Urothelium cell line (cell line): ENCODE results near the gene PCGF3.
"Not testable (repeated sequence)": the region's sequence is repeated elsewhere in the genome, so short reads cannot be mapped to it uniquely, and the experiment has no call there.

Experiments
- DNase-seq: peaks from one replicate; pipeline ENCODE4 v3.0.0; 2011; ENCODE audit warnings: low spot score, mixed read lengths
- FAIRE-seq: peaks from 2 replicates; lab custom pipeline; 2011; peaks lifted over from hg19 to GRCh38; lab: Jason Lieb, UNC

Gene PCGF3

GRCh38 chr4:703336-704197, 2.1 kb upstream of the PCGF3 start:
- DNase-seq (no peak), FAIRE-seq (no peak)

DNA sequence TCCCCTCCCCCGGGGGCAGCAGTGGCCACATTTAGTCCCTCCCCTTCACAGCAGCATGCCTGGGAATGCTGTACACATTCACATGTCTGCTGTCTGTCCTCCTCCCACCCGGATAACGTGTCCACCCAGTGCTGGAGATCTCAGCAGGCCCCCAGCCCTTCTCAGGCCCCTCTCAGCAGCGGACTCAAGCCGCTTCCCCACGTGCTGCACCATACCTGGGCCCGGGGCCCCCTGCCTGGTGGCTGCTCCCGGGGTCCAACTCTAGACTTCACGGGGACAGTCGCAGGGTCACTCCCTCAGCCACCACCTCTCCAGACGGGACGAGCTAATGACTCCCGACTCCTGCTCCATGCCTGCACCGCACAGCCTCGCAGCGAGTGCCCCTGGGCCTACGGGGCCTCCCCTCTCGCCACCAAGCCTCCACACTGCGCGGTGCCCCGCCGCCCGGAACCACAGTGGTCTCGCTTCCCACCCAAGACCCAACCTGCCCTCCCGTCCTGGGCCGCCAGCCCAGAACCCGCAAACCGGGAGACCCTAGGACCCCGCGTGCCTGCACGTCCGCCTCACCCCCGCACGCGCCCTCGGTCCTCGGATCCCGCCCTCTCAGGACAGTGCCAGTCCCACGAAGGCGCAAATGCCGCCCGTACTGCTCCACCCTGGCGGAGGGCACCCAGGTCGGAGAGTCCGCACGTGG, 1.3 kb upstream of the PCGF3 start:
- FAIRE-seq (no peak), DNase-seq (no peak)

- DNase-seq (no peak), FAIRE-seq (no peak)
Measured at GRCh38 chr4:704971-705277, 708 bp upstream of the PCGF3 start.

GRCh38 chr4:706083-706633, 526 bp downstream of the PCGF3 start:
- not testable (repeated sequence) for DNase-seq, FAIRE-seq

- DNase-seq = no peak
Measured at GRCh38 chr4:706834-707598, 1.4 kb downstream of the PCGF3 start.

DNA sequence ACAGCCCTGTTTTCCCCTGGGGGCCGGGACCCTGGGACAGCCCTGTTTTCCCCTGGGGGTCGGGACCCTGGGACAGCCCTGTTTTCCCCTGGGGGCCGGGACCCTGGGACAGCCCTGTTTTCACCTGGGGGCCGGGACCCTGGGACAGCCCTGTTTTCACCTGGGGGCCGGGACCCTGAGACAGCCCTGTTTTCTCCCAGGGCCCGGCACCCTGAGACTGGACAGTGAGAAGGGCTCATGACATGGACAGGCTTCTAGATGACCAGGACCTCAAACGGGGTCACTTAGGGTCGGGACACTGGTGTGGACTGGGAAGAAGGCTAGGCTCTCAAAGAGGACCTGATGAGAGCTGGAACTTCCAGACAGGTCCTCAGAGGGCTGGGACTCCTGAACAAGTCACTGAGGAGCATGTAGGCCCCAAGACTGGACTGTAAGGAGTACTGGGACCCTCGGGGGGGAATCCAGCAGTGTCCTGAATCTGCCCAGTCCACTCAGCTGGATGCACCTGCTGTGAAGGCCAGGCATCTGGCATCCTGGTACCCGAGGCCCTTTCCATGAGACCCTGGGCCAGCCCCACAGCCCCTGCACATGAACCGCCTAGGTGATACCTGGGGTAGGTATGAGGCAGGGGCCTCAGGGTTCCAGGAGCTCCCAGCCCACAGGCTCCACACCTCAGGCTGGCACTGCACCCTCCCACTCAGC, 2.4 kb downstream of the PCGF3 start:
- DNase-seq (no peak), FAIRE-seq (no peak)

More at GRCh38 chr4:706834-707598, 1.4 kb downstream of the PCGF3 start:
- FAIRE-seq = no peak

DNA sequence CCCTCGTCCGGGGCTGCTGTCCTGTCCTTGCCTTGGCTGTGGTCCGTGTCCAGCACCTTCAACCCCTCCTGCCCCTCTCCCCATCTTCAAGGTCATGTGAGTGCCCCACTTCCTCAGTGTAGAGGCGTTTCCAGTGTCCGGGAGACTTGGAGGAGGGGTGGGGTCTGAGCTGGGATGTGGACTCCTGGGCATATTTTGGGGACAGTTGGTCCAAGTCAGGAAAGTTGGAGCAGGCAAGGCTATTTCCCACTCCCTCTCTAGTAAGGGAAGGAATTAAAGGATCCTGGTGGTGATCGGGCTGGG, 3.0 kb downstream of the PCGF3 start:
- FAIRE-seq (no peak), DNase-seq (no peak)

DNA sequence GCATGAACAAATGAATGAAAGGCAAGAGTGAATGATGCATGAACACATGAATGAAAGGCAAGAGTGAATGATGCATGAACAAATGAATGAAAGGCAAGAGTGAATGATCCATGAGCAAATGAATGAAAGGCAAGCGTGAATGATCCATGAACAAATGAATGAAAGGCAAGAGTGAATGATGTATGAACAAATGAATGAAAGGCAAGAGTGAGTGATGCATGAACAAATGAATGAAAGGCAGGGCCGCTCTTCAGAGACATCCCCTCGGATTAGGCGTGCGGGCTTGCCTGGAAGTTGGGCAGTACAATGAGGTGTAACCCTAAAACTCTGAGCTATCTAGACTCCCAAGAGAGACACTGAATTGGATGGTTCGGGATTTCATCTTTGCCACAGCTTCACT, 3.7 kb downstream of the PCGF3 start:
- FAIRE-seq (no peak), DNase-seq (no peak)

DNA sequence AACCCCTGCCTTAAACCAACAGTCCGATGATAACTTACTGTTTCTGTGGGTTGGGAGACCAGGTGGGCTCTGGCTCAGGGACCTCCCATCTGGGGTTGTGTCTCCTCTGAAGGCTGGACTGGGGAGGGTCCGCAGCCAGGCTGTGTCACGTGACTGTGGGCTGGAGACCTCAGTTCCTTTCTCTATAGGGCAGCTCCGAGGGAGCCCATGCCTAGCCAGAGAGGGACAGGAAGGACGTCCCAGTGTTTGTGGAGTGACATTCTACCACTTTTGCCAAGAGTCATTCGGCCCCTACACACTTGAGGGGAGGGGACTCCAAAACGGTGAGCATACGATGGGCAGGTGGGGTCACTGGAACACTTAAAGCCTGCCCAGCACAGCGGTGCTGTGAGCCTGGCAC, 4.5 kb downstream of the PCGF3 start:
- no peak for FAIRE-seq
- no peak for DNase-seq

- DNase-seq (no peak), FAIRE-seq (no peak)
Measured at GRCh38 chr4:710916-711315, 5.3 kb downstream of the PCGF3 start.

- DNase-seq (no peak), FAIRE-seq (no peak)
Measured at GRCh38 chr4:712093-712492, 6.5 kb downstream of the PCGF3 start.

DNA sequence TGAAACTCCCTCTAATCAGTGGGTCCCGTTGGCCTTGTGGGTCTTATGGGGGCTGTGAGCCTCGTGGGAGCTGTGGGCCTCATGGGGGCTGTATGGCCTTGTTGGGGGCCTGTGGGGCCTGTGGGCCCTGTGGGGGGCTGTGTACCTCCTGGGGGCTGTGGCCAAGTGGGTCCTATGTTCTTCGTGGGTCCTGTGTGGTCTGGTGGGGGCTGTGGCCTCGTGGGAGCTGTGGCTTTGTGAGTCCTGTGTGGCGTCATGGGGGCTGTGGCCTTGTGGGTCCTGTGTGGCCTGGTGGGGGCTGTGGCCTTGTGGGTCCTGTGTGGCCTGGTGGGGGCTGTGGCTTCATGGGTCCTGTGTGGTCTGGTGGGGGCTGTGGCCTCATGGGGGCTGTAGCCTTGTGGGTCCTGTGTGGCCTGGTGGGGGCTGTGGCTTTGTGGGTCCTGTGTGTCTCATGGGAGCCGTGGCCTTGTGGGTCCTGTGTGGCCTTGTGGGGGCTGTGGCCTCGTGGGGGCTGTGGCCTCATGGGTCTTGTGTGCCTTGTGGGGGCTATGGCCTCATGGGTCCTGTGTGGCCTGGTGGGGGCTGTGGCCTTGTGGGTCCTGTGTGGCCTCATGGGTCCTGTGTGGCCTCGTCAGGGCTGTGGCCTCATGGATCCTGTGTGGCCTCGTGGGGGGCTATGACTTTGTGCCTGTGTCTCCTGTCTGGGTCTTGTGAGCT, 7.4 kb downstream of the PCGF3 start:
- DNase-seq (no peak), FAIRE-seq (no peak)

GRCh38 chr4:714087-714486, 8.5 kb downstream of the PCGF3 start:
- DNase-seq = no peak
- no peak for FAIRE-seq

DNA sequence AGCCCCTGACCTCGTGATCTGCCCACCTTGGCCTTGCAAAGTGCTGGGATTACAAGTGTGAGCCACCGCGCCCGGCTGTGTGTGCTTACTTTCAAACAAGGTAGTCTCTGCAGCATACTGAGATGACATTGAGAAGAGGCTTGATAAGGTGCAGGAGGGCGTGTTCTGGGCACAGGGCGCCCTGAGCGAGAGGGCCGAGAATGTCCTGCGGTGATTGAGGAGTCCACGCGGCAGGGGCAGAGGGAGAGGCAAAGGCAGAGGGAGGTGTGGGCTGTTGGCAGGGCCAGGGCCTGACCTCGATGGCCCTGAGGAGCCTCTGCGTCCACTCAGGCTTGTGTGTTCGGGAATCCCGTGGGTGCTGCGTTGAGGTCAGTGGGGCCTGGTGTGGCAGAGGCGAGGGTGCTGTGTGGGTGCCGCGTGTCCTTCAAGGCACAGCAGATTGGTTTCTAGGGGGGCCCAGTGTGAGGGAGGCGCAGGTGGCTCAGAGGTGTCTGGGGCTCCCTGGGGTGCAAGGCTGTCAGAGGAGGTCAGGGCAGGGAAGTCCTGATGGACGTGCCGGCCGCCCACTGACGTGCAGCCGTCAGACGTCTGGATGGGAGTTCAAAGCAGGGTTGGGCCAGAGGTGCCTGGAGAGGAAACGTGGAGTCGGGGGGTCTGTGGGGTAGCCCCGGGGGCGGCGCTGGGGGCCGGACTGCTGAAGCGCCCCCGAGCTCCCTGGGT, 12.1 kb downstream of the PCGF3 start:
- FAIRE-seq (no peak), DNase-seq (no peak)

- no peak for DNase-seq
- FAIRE-seq = no peak
Measured at GRCh38 chr4:718460-718859, 12.8 kb downstream of the PCGF3 start.

- FAIRE-seq = no peak
- no peak for DNase-seq
Measured at GRCh38 chr4:720111-720860, 14.7 kb downstream of the PCGF3 start.

DNA sequence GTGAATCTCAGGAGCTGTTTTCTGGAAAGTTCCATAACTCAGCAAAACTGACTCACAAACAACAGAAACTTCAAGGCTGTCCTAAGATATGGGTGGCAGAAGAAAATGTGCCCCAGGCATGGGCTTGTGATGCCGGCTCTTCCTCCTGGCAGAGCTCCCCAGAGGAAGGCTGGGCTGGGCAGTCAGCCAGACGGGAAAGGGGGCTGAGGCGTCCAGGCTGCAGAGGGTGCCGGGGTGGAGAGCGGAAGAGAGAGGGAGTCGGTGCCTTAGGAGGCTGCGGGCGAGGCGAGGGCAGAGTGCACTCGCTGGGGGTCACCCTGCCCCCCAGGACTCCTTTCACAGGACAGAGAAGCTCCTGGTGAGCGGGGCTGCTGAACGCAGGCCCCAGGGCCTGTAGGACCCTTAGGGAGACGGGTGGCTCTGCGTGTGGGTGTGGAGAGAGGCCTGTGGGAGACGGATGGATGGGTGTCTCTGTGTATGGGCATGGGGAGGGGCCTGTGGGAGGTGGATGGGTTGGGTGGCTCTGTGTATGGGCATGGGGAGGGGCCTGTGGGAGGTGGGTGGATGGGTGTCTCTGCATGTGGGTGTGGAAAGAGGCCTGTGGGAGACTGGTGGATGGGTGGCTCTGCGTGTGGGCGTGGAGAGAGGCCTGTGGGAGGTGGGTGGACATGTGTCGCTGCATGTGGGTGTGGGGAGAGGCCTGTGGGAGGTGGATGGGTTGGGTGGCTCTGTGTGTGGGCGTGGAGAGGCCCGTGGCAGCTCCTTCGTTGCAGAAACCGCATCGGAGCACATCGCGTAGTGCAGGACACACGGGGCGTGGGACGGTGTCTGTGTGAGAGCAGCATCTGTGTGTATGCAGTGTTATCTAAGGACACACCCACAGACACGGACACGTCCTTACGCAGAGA, 15.9 kb downstream of the PCGF3 start:
- DNase-seq (no peak), FAIRE-seq (no peak)

DNA sequence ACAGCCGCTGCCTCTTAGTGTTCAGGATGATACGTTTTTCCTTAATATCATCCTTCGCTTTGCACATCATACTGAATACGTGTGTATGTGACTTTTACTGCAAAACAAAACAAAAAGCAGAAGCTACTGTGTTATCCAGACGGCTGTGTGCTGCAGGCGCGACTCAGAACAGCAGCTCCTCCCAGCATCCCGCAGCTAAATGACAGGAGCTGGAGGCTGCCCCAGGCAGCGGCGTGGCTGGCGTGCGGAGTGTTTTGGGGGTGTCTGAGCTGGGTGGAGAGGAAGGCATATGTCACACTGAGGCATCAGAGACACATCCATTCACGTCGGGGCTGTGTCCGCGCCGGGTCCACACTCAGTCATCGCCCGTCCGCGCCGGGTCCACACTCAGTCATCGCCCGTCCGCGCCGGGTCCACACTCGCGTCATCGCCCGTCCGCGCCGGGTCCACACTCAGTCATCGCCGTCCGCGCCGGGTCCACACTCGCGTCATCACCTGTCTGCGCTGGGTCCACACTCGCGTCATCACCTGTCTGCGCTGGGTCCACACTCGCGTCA, 16.6 kb downstream of the PCGF3 start:
- DNase-seq = no peak

More for the DNA sequence above, 16.6 kb downstream of the PCGF3 start:
- FAIRE-seq = no peak
